K562 (cell line): ENCODE results near the gene AP2S1. TPM values are rescaled to one million over a fixed set of nuclear protein-coding genes. Genes with fewer than 3 reads are reported as not detected.
"Not testable (repeated sequence)": the region's sequence is repeated elsewhere in the genome, so short reads cannot be mapped to it uniquely, and the experiment has no call there.

Source experiments
- ATAC-seq: fragments of 200-7000 bp; cut with Tn5 transposase; 3 replicates; pipeline ENCODE4 v1.9.1; 2020; ENCODE audit warnings: moderate library complexity
- BruUV-seq: library from RNA; stranded (reverse); fragments of 400-500 nt; replicated peaks from 2 replicates; lab custom pipeline; 2021; lab: Mats Ljungman, UMichigan
- CTCF ChIA-PET: fragments of 300-600 bp; formaldehyde crosslinking; extraction: SDS; loops from one replicate; lab custom pipeline; 2021; ENCODE audit warnings: low intra/inter-chr PET ratio; lab: Yijun Ruan, JAX
- POLR2A ChIA-PET: fragments of 300-600, 350-650 bp; sonication (Branson Sonifier 250); formaldehyde crosslinking; extraction: SDS; loops from one replicate; lab custom pipeline; 2021; ENCODE audit warnings: antibody characterized with exemption, inconsistent platforms; lab: Yijun Ruan, JAX
- DNase-seq, 4 experiments: peaks; one replicate each; pipeline versions ENCODE4 v3.0.0 to v3.0.0-alpha.2; 2011 to 2018; ENCODE audit warnings: low spot score in 3 of 4, mixed read lengths in 3 of 4; ENCODE audit errors: extremely low read depth in 1 of 4
- FAIRE-seq: peaks from 2 replicates; lab custom pipeline; 2011; peaks lifted over from hg19 to GRCh38; lab: Jason Lieb, UNC
- H2AFZ ChIP-seq: 2 replicates; pipeline ENCODE4 v1.6.0; 2011; ENCODE audit warnings: low read depth, low read length, control low read depth, inconsistent platforms
- H3K27ac ChIP-seq: fragments of 200-600 bp; 3 replicates; pipeline ENCODE4 v1.8.0; 2011; ENCODE audit warnings: low read depth, mild to moderate bottlenecking, control low read depth, inconsistent platforms, low read length, moderate library complexity, mixed read lengths; ENCODE audit errors: extremely low read depth
- H3K27me3 ChIP-seq, 2 experiments: fragments of 300-600 bp in 1 of 2; 2 replicates in 1 of 2; 3 replicates in 1 of 2; pipeline versions ENCODE4 v1.6.0 to v1.8.0; 2011; ENCODE audit warnings: inconsistent platforms in 2 of 2, low read length in 2 of 2, mild to moderate bottlenecking in 1 of 2, mixed read lengths in 1 of 2, moderate library complexity in 1 of 2; ENCODE audit not compliant: control insufficient read depth in 2 of 2, insufficient read depth in 2 of 2
- H3K36me3 ChIP-seq: fragments of 300-600 bp; 3 replicates; pipeline ENCODE4 v1.8.0; 2011; ENCODE audit warnings: mild to moderate bottlenecking, low read length, inconsistent platforms; ENCODE audit not compliant: control insufficient read depth, insufficient read depth
- H3K4me1 ChIP-seq, 2 experiments: fragments of 200-600 bp in 1 of 2; replicated peaks in 1 of 2; 2 replicates in 1 of 2; 3 replicates in 1 of 2; pipeline versions ENCODE4 v1.5.1 to v1.8.0; 2011; ENCODE audit warnings: inconsistent platforms in 2 of 2, low read length in 2 of 2, mild to moderate bottlenecking in 1 of 2, mixed read lengths in 1 of 2, moderate library complexity in 1 of 2; ENCODE audit not compliant: control insufficient read depth in 2 of 2, insufficient read depth in 2 of 2
- H3K4me2 ChIP-seq: 2 replicates; pipeline ENCODE4 v1.6.1; 2011; ENCODE audit warnings: low read length, control low read depth, inconsistent platforms, mixed read lengths; ENCODE audit not compliant: insufficient read depth
- H3K4me3 ChIP-seq: fragments of 200-600 bp; sonication (generic), shearing (Covaris generic); 2 replicates; pipeline ENCODE4 v1.5.1; 2016; ENCODE audit warnings: control low read depth, inconsistent platforms
- H3K79me2 ChIP-seq: fragments of 200-600 bp; 3 replicates; pipeline ENCODE4 v1.8.0; 2011; ENCODE audit warnings: low read length, inconsistent platforms; ENCODE audit not compliant: control insufficient read depth, insufficient read depth
- H3K9ac ChIP-seq, 2 experiments: 2 replicates each; pipeline versions ENCODE4 v1.6.0 to v1.6.1; 2011; ENCODE audit warnings: low read depth in 2 of 2, low read length in 2 of 2, control low read depth in 1 of 2, inconsistent platforms in 1 of 2, mild to moderate bottlenecking in 1 of 2, mixed read lengths in 1 of 2; ENCODE audit not compliant: insufficient read depth in 1 of 2
- H3K9me1 ChIP-seq: one replicate; pipeline ENCODE4 v1.6.0; 2011; ENCODE audit warnings: inconsistent platforms, mild to moderate bottlenecking, low read length, moderate library complexity; ENCODE audit not compliant: control insufficient read depth, insufficient read depth
- H3K9me3 ChIP-seq: replicated peaks from 2 replicates; pipeline ENCODE4 v1.5.1; 2011; ENCODE audit warnings: low read depth, low read length, inconsistent platforms; ENCODE audit not compliant: control insufficient read depth, insufficient read depth
- H4K20me1 ChIP-seq: replicated peaks from 2 replicates; pipeline ENCODE4 v1.6.1; 2011; ENCODE audit warnings: low read length, inconsistent platforms, mixed read lengths; ENCODE audit not compliant: control insufficient read depth, insufficient read depth
- EZH2 ChIP-seq: IDR thresholded peaks from 2 replicates; pipeline ENCODE4 v1.6.1; 2012; ENCODE audit warnings: low read depth, mild to moderate bottlenecking, inconsistent platforms, low read length, borderline replicate concordance
- ZBTB33 ChIP-seq: sonication (generic); formaldehyde crosslinking; IDR thresholded peaks from 2 replicates; pipeline ENCODE4 v1.8.1; 2023; ENCODE audit warnings: mild to moderate bottlenecking, missing genetic modification reagents
- WGBS: fragments of 100-300 bp; shearing (Covaris generic); methylation state at CpG from one replicate; pipeline ENCODE4 v1.1.6; 2016; ENCODE audit warnings: low coverage, mixed read lengths; ENCODE audit not compliant: insufficient coverage; ENCODE audit errors: missing lambda C conversion rate; 5-methylcytosine and 5-hydroxymethylcytosine counted together
- in situ Hi-C: fragments of 300-500 bp; cut with MboI; formaldehyde crosslinking; loops from 4 replicates; pipeline ENCODE4 v1.15.0; 2018; ENCODE audit warnings: inconsistent platforms, mixed read lengths
- intact Hi-C: fragments of 100-400 bp; cut with micrococcal nuclease; formaldehyde crosslinking; loops from 2 replicates; pipeline ENCODE4 v1.14.2; 2022
- polyA plus RNA-seq, 8 experiments: library from polyadenylated mRNA; depleted of rRNA in 4 of 8; stranded (reverse) in 5 of 8; unstranded in 3 of 8; fragments of >200 nt; fragmentation: Nextera tagmentation in 2 of 8; fragmentation: Illumina TruSeq in 1 of 8; extraction: Ambion mirVana in 2 of 8; extraction: Trizol in 1 of 8; gene quantifications; 2 replicates each; pipeline versions ENCODE4 v1.2.1 to v1.2.3, GENCODE V29; 2011 to 2014; ENCODE audit warnings: inconsistent platforms in 1 of 8, missing spikeins in 1 of 8
- total RNA-seq, 7 experiments: library from RNA; depleted of rRNA in 6 of 7; stranded (reverse); fragments of >200 nt in 6 of 7; fragmentation: Illumina TruSeq in 2 of 7; extraction: Trizol in 2 of 7; gene quantifications; 2 replicates each; pipeline versions ENCODE4 v1.2.1 to v1.2.3, GENCODE V29; 2011 to 2021; ENCODE audit warnings: low replicate concordance in 1 of 7

The AP2S1 gene
- total and polyA plus RNA-seq, 9 of the 15 experiments (the other 6 are each of a cell fraction or from before 2014, with no cell fraction given) = 32.4 to 294 (median 136) TPM

DNA sequence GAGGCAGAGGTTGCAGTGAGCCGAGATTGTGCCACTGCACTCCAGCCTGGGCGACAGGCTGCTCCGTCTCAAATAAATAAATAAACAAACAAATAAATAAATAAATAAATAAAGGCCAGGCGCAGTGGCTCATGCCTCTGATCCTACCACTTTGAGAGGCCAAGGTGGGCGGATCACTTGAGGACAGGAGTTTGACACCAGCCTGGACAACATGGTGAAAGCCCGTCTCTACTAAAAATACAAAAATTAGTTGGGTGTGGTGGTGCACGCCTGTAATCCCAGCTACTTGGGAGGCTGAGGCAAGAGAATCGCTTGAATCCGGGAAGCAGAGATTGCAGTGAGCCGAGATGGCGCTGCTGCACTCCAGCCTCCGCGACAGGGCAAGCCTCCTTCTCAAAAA, 4.1 kb upstream of the AP2S1 start:
- DNase-seq, H3K9me3 ChIP-seq, H3K9me1 ChIP-seq, BruUV-seq, H2AFZ ChIP-seq, H3K4me3 ChIP-seq, H3K36me3 ChIP-seq, H3K4me2 ChIP-seq, H3K27me3 ChIP-seq, H4K20me1 ChIP-seq, H3K27ac ChIP-seq, CTCF ChIA-PET, FAIRE-seq, ATAC-seq, H3K9ac ChIP-seq: not testable (repeated sequence)
- peak; percentile 77; the same call in 1 of the 2 replicates for TF ChIP-seq ZBTB33
- intact Hi-C loops = loop anchor here (5.0 kb wide), 1 partner anchor 278 kb away; the partner anchor contains the start of gene SAE1
- Histone ChIP-seq H3K79me2 (peaks cover 17% of the 10 kb centered on the region), H3K4me1 (peaks cover 8 to 14% of the 10 kb centered on the region in 2 experiments; a peak in 4 of 5 replicates)
- WGBS = 53% methylated on average over 11 of the region's 13 CpGs
- in situ Hi-C loops = loop anchor here (5.0 to 10.0 kb wide), 3 partner anchors 138 to 390 kb away; no protein-coding TSS in a partner anchor
- POLR2A ChIA-PET = interaction anchor here (1.0 kb wide), 1 partner anchor 70 kb away, joined by 5 read pairs; no protein-coding TSS in a partner anchor

DNA sequence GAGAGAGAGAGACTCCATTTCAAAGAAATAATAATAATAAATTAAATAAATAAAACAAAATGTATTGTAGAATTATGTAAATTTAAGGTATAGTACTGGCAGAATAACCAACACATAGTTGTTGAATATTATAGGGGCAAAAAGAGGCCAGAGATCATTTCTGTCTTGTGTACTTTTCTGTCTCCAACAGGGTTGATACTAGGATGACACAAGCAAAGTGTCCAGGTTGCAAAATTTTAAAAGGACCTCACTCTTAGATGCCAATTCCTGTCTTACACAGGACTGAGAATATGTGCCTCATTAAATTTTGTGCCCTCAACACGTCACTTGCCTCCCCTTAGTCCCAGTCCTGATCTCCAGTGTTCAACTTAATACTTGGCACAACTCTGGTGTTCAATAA, 2.2 kb upstream of the AP2S1 start:
- Histone ChIP-seq H3K9me1 (no peaks in the 10 kb centered on the region), H3K27ac (no peak overlapping the region), H3K9me3 (no peaks in the 10 kb centered on the region), H4K20me1 (peaks cover 9% of the 10 kb centered on the region), H3K79me2 (peaks cover 25% of the 10 kb centered on the region), H3K36me3 (peaks cover 2% of the 10 kb centered on the region; the same call in 1 of the 3 replicates), H2AFZ (no peak overlapping the region), H3K27me3 (no peaks in the 10 kb centered on the region), H3K9ac (no peak overlapping the region), H3K4me1 (peaks cover 13 to 16% of the 10 kb centered on the region in 2 experiments; a peak in 4 of 5 replicates), H3K4me2 (no peak overlapping the region), H3K4me3 (no peak overlapping the region)
- DNase-seq (no peak), FAIRE-seq (no peak), ATAC-seq (no peak)
- no TSS peak for BruUV-seq
- WGBS = 31% methylated on average over 1 of the region's 1 CpG
- intact Hi-C loops = loop anchor here (5.0 kb wide), 1 partner anchor 279 kb away; the partner anchor contains the start of gene SAE1
- ChIA-PET POLR2A (no interaction called here), CTCF (no interaction called here)
- in situ Hi-C loops = loop anchor here (5.0 to 10.0 kb wide), 3 partner anchors 139 to 392 kb away; no protein-coding TSS in a partner anchor
- TF ChIP-seq EZH2 = no peak
